H1 (cell line): ENCODE results near the gene NBAS. TPM values are rescaled to one million over a fixed set of nuclear protein-coding genes. Genes with fewer than 3 reads are reported as not detected.

Experiments used
- CTCF ChIA-PET: fragments of 300-600 bp; sonication (Branson Sonifier 250); formaldehyde crosslinking; loops from one replicate; lab custom pipeline; 2021; ENCODE audit not compliant: partially characterized antibody; lab: Charles Lee
- POLR2A ChIA-PET: fragments of 300-600 bp; sonication (Branson Sonifier 250); formaldehyde crosslinking; loops from one replicate; lab custom pipeline; 2021; ENCODE audit warnings: inconsistent platforms; ENCODE audit not compliant: partially characterized antibody; lab: Charles Lee
- DNase-seq, 2 experiments: peaks; one replicate each; pipeline versions ENCODE4 v3.0.0 to v3.0.0-alpha.2; 2010 to 2022; ENCODE audit warnings: low spot score in 2 of 2, low read depth in 1 of 2, mixed read lengths in 1 of 2
- FAIRE-seq: peaks from 2 replicates; lab custom pipeline; 2011; peaks lifted over from hg19 to GRCh38; lab: Jason Lieb, UNC
- H2AFZ ChIP-seq: 2 replicates; pipeline ENCODE4 v1.8.1; 2012; ENCODE audit warnings: low read length, inconsistent platforms
- H2AK5ac ChIP-seq: 2 replicates; pipeline ENCODE4 v1.6.1; 2013; ENCODE audit warnings: low read depth, low read length
- H2BK120ac ChIP-seq: replicated peaks from 2 replicates; pipeline ENCODE3; 2013; ENCODE audit warnings: low read depth, low read length, inconsistent platforms
- H2BK12ac ChIP-seq: 2 replicates; pipeline ENCODE4 v1.6.1; 2013; ENCODE audit warnings: low read depth, low read length
- H2BK15ac ChIP-seq: 2 replicates; pipeline ENCODE4 v1.6.1; 2013; ENCODE audit warnings: low read length
- H2BK20ac ChIP-seq: 2 replicates; pipeline ENCODE4 v1.6.1; 2013; ENCODE audit warnings: low read length
- H2BK5ac ChIP-seq: 2 replicates; pipeline ENCODE4 v1.6.1; 2013; ENCODE audit warnings: low read depth, low read length
- H3K14ac ChIP-seq: 2 replicates; pipeline ENCODE4 v1.6.1; 2013; ENCODE audit warnings: inconsistent platforms; ENCODE audit not compliant: insufficient read length
- H3K18ac ChIP-seq: 2 replicates; pipeline ENCODE4 v1.6.1; 2013; ENCODE audit warnings: low read length; ENCODE audit errors: extremely low read depth
- H3K23ac ChIP-seq: 2 replicates; pipeline ENCODE4 v1.6.1; 2013; ENCODE audit warnings: inconsistent platforms; ENCODE audit not compliant: insufficient read length
- H3K23me2 ChIP-seq: 2 replicates; pipeline ENCODE4 v1.6.1; 2013; ENCODE audit warnings: low read depth, low read length
- H3K27ac ChIP-seq: 2 replicates; pipeline ENCODE4 v1.6.1; 2011; ENCODE audit warnings: low read depth, low read length, inconsistent platforms
- H3K27me3 ChIP-seq, 4 experiments: replicated peaks in 1 of 4; 1 replicate in 1 of 4; 2 replicates in 3 of 4; pipeline versions ENCODE4 v1.6.1 to v1.8.1; 2011 to 2013; ENCODE audit warnings: low read length in 3 of 4, mild to moderate bottlenecking in 3 of 4, inconsistent platforms in 2 of 4, mixed read lengths in 2 of 4, moderate library complexity in 1 of 4; ENCODE audit not compliant: control insufficient read depth in 3 of 4, insufficient read depth in 3 of 4; ENCODE audit errors: extremely low read depth in 1 of 4
- H3K36me3 ChIP-seq, 4 experiments: 2 replicates each; pipeline versions ENCODE4 v1.6.1 to v1.8.1; 2011 to 2013; ENCODE audit warnings: mild to moderate bottlenecking in 4 of 4, low read length in 3 of 4, moderate library complexity in 2 of 4, control low read depth in 1 of 4, inconsistent platforms in 1 of 4; ENCODE audit not compliant: insufficient read depth in 4 of 4, control insufficient read depth in 2 of 4
- H3K4ac ChIP-seq: replicated peaks from 2 replicates; pipeline ENCODE3; 2013; ENCODE audit warnings: low read length, low read depth, mixed read lengths, inconsistent platforms; ENCODE audit not compliant: insufficient read length
- H3K4me1 ChIP-seq, 4 experiments: replicated peaks in 1 of 4; 1 replicate in 1 of 4; 2 replicates in 3 of 4; pipeline versions ENCODE4 v1.6.1 to v1.8.1; 2011 to 2013; ENCODE audit warnings: low read length in 3 of 4, inconsistent platforms in 2 of 4, mixed read lengths in 1 of 4; ENCODE audit not compliant: insufficient read depth in 4 of 4, control insufficient read depth in 3 of 4
- H3K4me2 ChIP-seq, 2 experiments: 2 replicates each; pipeline versions ENCODE4 v1.6.1 to v1.8.1; 2011 to 2013; ENCODE audit warnings: low read depth in 2 of 2, low read length in 2 of 2, control low read depth in 1 of 2, inconsistent platforms in 1 of 2, mild to moderate bottlenecking in 1 of 2; ENCODE audit not compliant: insufficient read depth in 1 of 2
- H3K4me3 ChIP-seq, 4 experiments: fragments of 200-600, 300-600 bp in 1 of 4; sonication (generic), shearing (Covaris generic), sonication (Bioruptor Twin) in 1 of 4; 2 replicates each; pipeline versions ENCODE4 v1.5.1 to v1.8.1; 2011 to 2016; ENCODE audit warnings: low read length in 4 of 4, low read depth in 3 of 4, control low read depth in 2 of 4, inconsistent platforms in 2 of 4, mild to moderate bottlenecking in 2 of 4, mixed read lengths in 1 of 4, moderate library complexity in 1 of 4; ENCODE audit not compliant: insufficient read depth in 2 of 4; ENCODE audit errors: extremely low read depth in 1 of 4
- H3K56ac ChIP-seq: replicated peaks from 2 replicates; pipeline ENCODE3; 2013; ENCODE audit warnings: low read depth, mild to moderate bottlenecking, mixed read lengths, low read length, inconsistent platforms; ENCODE audit not compliant: insufficient read length
- H3K79me1 ChIP-seq: 2 replicates; pipeline ENCODE4 v1.6.1; 2013; ENCODE audit warnings: low read depth, low read length, control low read depth
- H3K79me2 ChIP-seq, 2 experiments: 2 replicates each; pipeline versions ENCODE4 v1.6.1 to v1.8.1; 2012 to 2013; ENCODE audit warnings: low read length in 2 of 2, mild to moderate bottlenecking in 2 of 2, inconsistent platforms in 1 of 2; ENCODE audit not compliant: insufficient read depth in 2 of 2, control insufficient read depth in 1 of 2
- H3K9ac ChIP-seq, 4 experiments: replicated peaks in 1 of 4; 1 replicate in 1 of 4; 2 replicates in 3 of 4; pipeline versions ENCODE4 v1.6.1 to v1.8.1; 2011 to 2013; ENCODE audit warnings: low read depth in 3 of 4, low read length in 3 of 4, control low read depth in 2 of 4, mild to moderate bottlenecking in 2 of 4, moderate library complexity in 2 of 4, inconsistent platforms in 1 of 4; ENCODE audit errors: extremely low read depth in 1 of 4
- H3K9me3 ChIP-seq, 2 experiments: 2 replicates each; pipeline versions ENCODE4 v1.6.1 to v1.8.1; 2012 to 2013; ENCODE audit warnings: mild to moderate bottlenecking in 2 of 2, moderate library complexity in 2 of 2, control low read depth in 1 of 2, inconsistent platforms in 1 of 2, low read depth in 1 of 2, low read length in 1 of 2, mixed read lengths in 1 of 2; ENCODE audit not compliant: insufficient read depth in 2 of 2
- H4K20me1 ChIP-seq, 2 experiments: replicated peaks in 1 of 2; 2 replicates each; pipeline versions ENCODE3 to v1.8.1; 2011 to 2013; ENCODE audit warnings: inconsistent platforms in 2 of 2, low read length in 2 of 2, mild to moderate bottlenecking in 1 of 2; ENCODE audit not compliant: insufficient read depth in 2 of 2, control insufficient read depth in 1 of 2
- H4K5ac ChIP-seq: 2 replicates; pipeline ENCODE4 v1.6.1; 2013; ENCODE audit warnings: low read length, low read depth, mixed read lengths, inconsistent platforms; ENCODE audit not compliant: insufficient read length
- H4K8ac ChIP-seq: 2 replicates; pipeline ENCODE4 v1.8.0; 2013; ENCODE audit warnings: mild to moderate bottlenecking, moderate library complexity, low read length, inconsistent platforms; ENCODE audit not compliant: insufficient read depth; ENCODE audit errors: extremely low read depth
- H4K91ac ChIP-seq: replicated peaks from 2 replicates; pipeline ENCODE3; 2013; ENCODE audit warnings: low read length, mixed read lengths, inconsistent platforms; ENCODE audit not compliant: insufficient read length
- SIRT6 ChIP-seq: IDR thresholded peaks from one replicate; pipeline ENCODE4 v1.7.1; 2012; ENCODE audit warnings: low read length, inconsistent platforms
- TAF7 ChIP-seq: optimal IDR thresholded peaks from 2 replicates; pipeline ENCODE3; 2011; ENCODE audit warnings: low read depth, mild to moderate bottlenecking, inconsistent platforms, low read length, moderate library complexity, borderline replicate concordance
- WGBS, 2 experiments: shearing (Covaris generic) in 1 of 2; methylation state at CpG; one replicate each; pipeline versions ENCODE4 v1.1.6 to v1.1.7; 2013 to 2015; ENCODE audit warnings: low lambda C conversion rate in 2 of 2, mixed read lengths in 2 of 2, inconsistent platforms in 1 of 2, low coverage in 1 of 2, missing lambda C conversion rate in 1 of 2; ENCODE audit not compliant: insufficient replicate concordance in 2 of 2, insufficient coverage in 1 of 2, insufficient read length in 1 of 2; ENCODE audit errors: extremely low coverage in 1 of 2, missing lambda C conversion rate in 1 of 2; 5-methylcytosine and 5-hydroxymethylcytosine counted together
- polyA plus RNA-seq, 7 experiments: library from polyadenylated mRNA; depleted of rRNA in 3 of 7; stranded (reverse) in 5 of 7; unstranded in 2 of 7; fragments of >200 nt in 5 of 7; fragments of 200-250 nt in 2 of 7; gene quantifications; 1 replicate in 5 of 7; 2 replicates in 1 of 7; 4 replicates in 1 of 7; pipeline versions ENCODE4 v1.2.1 to v1.2.3, GENCODE V29; 2011 to 2013; ENCODE audit warnings: missing spikeins in 2 of 7, mixed read lengths in 2 of 7
- total RNA-seq: library from RNA; stranded (reverse); fragmentation: NEBNext Ultra II Directional; extraction: Animal tissue kit (Norgen Biotek cat#: 25700); gene quantifications from 2 replicates; pipeline ENCODE4 v1.2.1, GENCODE V29; 2021

NBAS gene
- total and polyA plus RNA-seq, 2 of the 8 experiments (the other 6 are each of a cell fraction or from before 2014, with no cell fraction given) = 19.6 to 34.8 TPM

GRCh38 chr2:15364561-15364960 lies 196.6 kb downstream of the NBAS start:
- Histone ChIP-seq H3K4me2 (no peak overlapping the region), H3K4me3 (no peak overlapping the region), H3K23ac (no peak overlapping the region), H3K9me3 (no peaks in the 10 kb centered on the region), H3K4ac (no peak overlapping the region), H4K20me1 (no peaks in the 10 kb centered on the region), H2BK12ac (no peak overlapping the region), H3K23me2 (no peaks in the 10 kb centered on the region), H4K91ac (no peak overlapping the region), H3K79me2 (no peaks in the 10 kb centered on the region), H3K27me3 (no peaks in the 10 kb centered on the region), H3K27ac (no peak overlapping the region), H3K9ac (no peak overlapping the region), H3K4me1 (peaks cover 0 to 7% (median 5%) of the 10 kb centered on the region in 4 experiments; a peak in 4 of 7 replicates), H3K36me3 (no peaks in the 10 kb centered on the region), H3K18ac (no peak overlapping the region), H3K79me1 (no peaks in the 10 kb centered on the region), H4K5ac (no peak overlapping the region), H3K14ac (no peak overlapping the region), H2BK15ac (no peak overlapping the region), H3K56ac (no peak overlapping the region), H2AK5ac (no peak overlapping the region), H2BK5ac (no peak overlapping the region), H4K8ac (no peak overlapping the region), H2AFZ (no peak overlapping the region), H2BK120ac (no peak overlapping the region), H2BK20ac (no peak overlapping the region)
- ChIA-PET CTCF (interaction anchor here (0.6 to 1.2 kb wide), 3 partner anchors 10 to 66 kb away, joined by 3 read pairs; no protein-coding TSS in a partner anchor), POLR2A (no interaction called here)
- DNase-seq = no peak
- TF ChIP-seq TAF7 = no peak
- no peak for TF ChIP-seq SIRT6
- FAIRE-seq = no peak
- 85% methylated on average over 2 of the region's 2 CpGs; no CpG with 5 or more reads in 1 of the 2 experiments for WGBS, 2 experiments
